Neuronal stem cell (in vitro differentiated cells): ENCODE measurements around the gene APAF1.
"Not testable (repeated sequence)": the region's sequence is repeated elsewhere in the genome, so short reads cannot be mapped to it uniquely, and the experiment has no call there.

Experiments
- DNase-seq: peaks from one replicate; pipeline ENCODE4 v3.0.0-alpha.2; 2013; ENCODE audit warnings: low spot score
- H2AFZ ChIP-seq: one replicate; pipeline ENCODE4 v1.6.1; 2013; ENCODE audit warnings: mild to moderate bottlenecking, low read length, inconsistent platforms
- H2AK5ac ChIP-seq: 2 replicates; pipeline ENCODE4 v1.6.1; 2013; ENCODE audit warnings: low read depth, mild to moderate bottlenecking, inconsistent platforms, low read length, moderate library complexity, mixed read lengths
- H2BK120ac ChIP-seq: 2 replicates; pipeline ENCODE4 v1.6.1; 2013; ENCODE audit warnings: low read depth, mild to moderate bottlenecking, inconsistent platforms, low read length, moderate library complexity, mixed read lengths
- H2BK12ac ChIP-seq: one replicate; pipeline ENCODE4 v1.6.1; 2013; ENCODE audit warnings: low read length, inconsistent platforms
- H2BK15ac ChIP-seq: 2 replicates; pipeline ENCODE4 v1.6.1; 2013; ENCODE audit warnings: mild to moderate bottlenecking, low read length, inconsistent platforms, mixed read lengths
- H2BK5ac ChIP-seq: one replicate; pipeline ENCODE4 v1.6.1; 2013; ENCODE audit warnings: inconsistent platforms, mild to moderate bottlenecking, low read length, moderate library complexity
- H3K14ac ChIP-seq: one replicate; pipeline ENCODE4 v1.6.1; 2013; ENCODE audit warnings: low read length, inconsistent platforms
- H3K18ac ChIP-seq: 2 replicates; pipeline ENCODE4 v1.6.1; 2013; ENCODE audit warnings: low read length, inconsistent platforms
- H3K23ac ChIP-seq: 2 replicates; pipeline ENCODE4 v1.6.1; 2013; ENCODE audit warnings: low read depth, mild to moderate bottlenecking, mixed read lengths, low read length, inconsistent platforms; ENCODE audit not compliant: poor library complexity
- H3K27ac ChIP-seq: replicated peaks from 3 replicates; pipeline ENCODE4 v1.5.1; 2013; ENCODE audit warnings: low read length, inconsistent platforms
- H3K27me3 ChIP-seq, 3 experiments: 2 replicates each; pipeline ENCODE4 v1.6.1; 2013; ENCODE audit warnings: low read length in 3 of 3, mild to moderate bottlenecking in 2 of 3, inconsistent platforms in 1 of 3, low read depth in 1 of 3, mixed read lengths in 1 of 3, moderate library complexity in 1 of 3; ENCODE audit not compliant: control insufficient read depth in 3 of 3, insufficient read depth in 3 of 3
- H3K36me3 ChIP-seq, 2 donors: replicated peaks in 1 of 2; 2 replicates each; pipeline ENCODE4 v1.6.1; 2013; ENCODE audit warnings: low read length in 2 of 2; ENCODE audit not compliant: control insufficient read depth in 2 of 2, insufficient read depth in 2 of 2
- H3K4ac ChIP-seq: 2 replicates; pipeline ENCODE4 v1.6.1; 2013; ENCODE audit warnings: inconsistent platforms, mild to moderate bottlenecking, low read length, moderate library complexity
- H3K4me1 ChIP-seq, 2 donors: 1 replicate in 1 of 2; 2 replicates in 1 of 2; pipeline ENCODE4 v1.6.1; 2013; ENCODE audit warnings: low read length in 2 of 2, low read depth in 1 of 2; ENCODE audit not compliant: control insufficient read depth in 2 of 2, insufficient read depth in 1 of 2
- H3K4me2 ChIP-seq: one replicate; pipeline ENCODE4 v1.6.1; 2013; ENCODE audit warnings: mild to moderate bottlenecking, low read length, inconsistent platforms; ENCODE audit not compliant: insufficient read depth, poor library complexity, severe bottlenecking
- H3K4me3 ChIP-seq, 2 donors: 2 replicates each; pipeline ENCODE4 v1.5.1; 2013; ENCODE audit warnings: low read length in 2 of 2, mild to moderate bottlenecking in 2 of 2, inconsistent platforms in 1 of 2, moderate library complexity in 1 of 2
- H3K79me1 ChIP-seq: one replicate; pipeline ENCODE4 v1.6.1; 2013; ENCODE audit warnings: low read depth, mild to moderate bottlenecking, inconsistent platforms, low read length, moderate library complexity
- H3K9ac ChIP-seq: one replicate; pipeline ENCODE4 v1.6.1; 2013; ENCODE audit warnings: mild to moderate bottlenecking, low read depth, low read length, inconsistent platforms; ENCODE audit not compliant: poor library complexity
- H3K9me3 ChIP-seq, 2 donors: replicated peaks in 1 of 2; 2 replicates each; pipeline versions ENCODE3 to v1.6.1; 2013; ENCODE audit warnings: low read length in 2 of 2, mild to moderate bottlenecking in 2 of 2, inconsistent platforms in 1 of 2, low read depth in 1 of 2, mixed read lengths in 1 of 2, moderate library complexity in 1 of 2; ENCODE audit not compliant: control insufficient read depth in 2 of 2, insufficient read depth in 1 of 2
- H4K8ac ChIP-seq: one replicate; pipeline ENCODE4 v1.6.1; 2013; ENCODE audit warnings: low read depth, mild to moderate bottlenecking, inconsistent platforms, low read length, moderate library complexity
- H4K91ac ChIP-seq: one replicate; pipeline ENCODE4 v1.6.1; 2013; ENCODE audit warnings: low read length, low read depth, mild to moderate bottlenecking, inconsistent platforms; ENCODE audit not compliant: poor library complexity
- WGBS, 2 donors: extraction: QIAGEN DNeasy Blood & Tissue Kit; methylation state at CpG; one replicate each; pipeline ENCODE4 v1.1.7; 2013; ENCODE audit warnings: missing lambda C conversion rate in 2 of 2, mixed read lengths in 1 of 2; ENCODE audit not compliant: insufficient read length in 2 of 2, insufficient replicate concordance in 1 of 2; ENCODE audit errors: extremely low coverage in 2 of 2; 5-methylcytosine and 5-hydroxymethylcytosine counted together

The APAF1 gene

GRCh38 chr12:98642801-98643200, 2.3 kb upstream of the APAF1 start:
- H4K8ac ChIP-seq, H3K9ac ChIP-seq, H2BK15ac ChIP-seq, DNase-seq, H3K27me3 ChIP-seq, H2BK5ac ChIP-seq, H3K4me2 ChIP-seq, H2BK12ac ChIP-seq, H3K4me1 ChIP-seq, H2BK120ac ChIP-seq, H3K18ac ChIP-seq, H3K79me1 ChIP-seq, H3K23ac ChIP-seq, H3K27ac ChIP-seq, H4K91ac ChIP-seq, H2AK5ac ChIP-seq, H2AFZ ChIP-seq, H3K14ac ChIP-seq, H3K4ac ChIP-seq, H3K9me3 ChIP-seq: not testable (repeated sequence)
- peaks cover 0 to 47% of the 10 kb centered on the region in 2 donors for H3K36me3 ChIP-seq
- no CpG with 5 or more reads among the region's 5 CpGs for WGBS, 2 donors
- peak overlapping the region in 1 of 2 donors; percentile 90 for H3K4me3 ChIP-seq

DNA sequence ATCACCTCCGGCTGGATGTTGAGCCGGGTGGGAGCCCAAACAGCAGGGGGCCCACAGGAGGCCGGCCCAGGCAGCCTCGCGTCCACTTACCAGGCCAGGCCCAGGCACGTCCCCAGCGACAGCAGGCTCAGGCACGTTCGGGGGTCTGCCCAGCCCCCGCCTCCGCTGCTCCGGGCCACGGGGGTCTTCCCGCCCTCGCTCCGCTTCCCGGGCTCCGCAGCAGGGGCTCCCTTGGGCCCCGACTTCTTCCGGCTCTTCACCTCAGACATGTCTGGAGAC, 718 bp upstream of the APAF1 start:
- Histone ChIP-seq H2BK12ac (no peak overlapping the region), H3K9me3 (peaks cover 0 to 5% of the 10 kb centered on the region in 2 donors), H4K91ac (no peak overlapping the region), H3K4me1 (no peaks in the 10 kb centered on the region), H2BK120ac (no peak overlapping the region), H3K9ac (peak overlapping the region; percentile 92), H3K23ac (peak overlapping the region; percentile 93), H3K4me3 (peak overlapping the region; percentile 90 to 99), H4K8ac (no peak overlapping the region), H2AFZ (peak overlapping the region; percentile 85), H3K4ac (no peak overlapping the region), H3K36me3 (peaks cover 1 to 49% of the 10 kb centered on the region in 2 donors), H2BK15ac (peak overlapping the region; percentile 89), H3K27ac (peak overlapping the region; percentile 99), H2BK5ac (peak overlapping the region; percentile 98), H3K14ac (peak overlapping the region; percentile 94), H3K79me1 (peaks cover 2% of the 10 kb centered on the region), H3K27me3 (no peaks in the 10 kb centered on the region), H3K18ac (peak overlapping the region; percentile 97), H3K4me2 (peak overlapping the region; percentile 57), H2AK5ac (peak overlapping the region; percentile 84)
- WGBS, 2 donors: no CpG with 5 or more reads among the region's 20 CpGs
- no peak for DNase-seq

DNA sequence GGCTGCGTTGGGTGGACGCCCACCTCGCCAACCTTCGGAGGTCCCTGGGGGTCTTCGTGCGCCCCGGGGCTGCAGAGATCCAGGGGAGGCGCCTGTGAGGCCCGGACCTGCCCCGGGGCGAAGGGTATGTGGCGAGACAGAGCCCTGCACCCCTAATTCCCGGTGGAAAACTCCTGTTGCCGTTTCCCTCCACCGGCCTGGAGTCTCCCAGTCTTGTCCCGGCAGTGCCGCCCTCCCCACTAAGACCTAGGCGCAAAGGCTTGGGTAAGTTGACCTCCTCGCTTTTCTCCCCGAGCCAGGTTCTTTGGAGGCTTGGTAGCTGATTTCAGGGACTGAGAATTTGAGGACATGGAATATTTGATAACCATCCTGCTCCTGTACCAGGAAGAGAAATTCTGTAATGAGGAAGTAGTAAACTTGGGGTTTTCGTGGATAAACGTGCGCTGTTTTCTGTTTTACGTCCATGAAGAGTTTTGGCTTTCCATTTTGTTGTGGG, 530 bp downstream of the APAF1 start:
- peak; percentile 18 for DNase-seq
- no peaks in the 10 kb centered on the region for H3K4me1 ChIP-seq
- peak overlapping the region; percentile 91 for H2BK5ac ChIP-seq
- peak overlapping the region; percentile 56 for H3K14ac ChIP-seq
- peak overlapping the region; percentile 52 for H3K4me2 ChIP-seq
- peak overlapping the region; percentile 90 for H3K9ac ChIP-seq
- peak overlapping the region; percentile 74 for H3K27ac ChIP-seq
- H3K18ac ChIP-seq: peak overlapping the region; percentile 97
- peaks cover 0 to 5% of the 10 kb centered on the region in 2 donors for H3K9me3 ChIP-seq
- H4K8ac ChIP-seq: no peak overlapping the region
- H3K23ac ChIP-seq: peak overlapping the region; percentile 80
- H3K27me3 ChIP-seq: no peaks in the 10 kb centered on the region
- no peak overlapping the region for H3K4ac ChIP-seq
- no peak overlapping the region for H2BK120ac ChIP-seq
- peak overlapping the region; percentile 47 for H2AK5ac ChIP-seq
- peaks cover 6 to 52% of the 10 kb centered on the region in 2 donors for H3K36me3 ChIP-seq
- H3K4me3 ChIP-seq: peak overlapping the region; percentile 90 to 99
- no CpG with 5 or more reads among the region's 24 CpGs for WGBS, 2 donors
- H2BK12ac ChIP-seq: no peak overlapping the region
- H3K79me1 ChIP-seq: peaks cover 2% of the 10 kb centered on the region
- no peak overlapping the region for H4K91ac ChIP-seq
- H2AFZ ChIP-seq: peak overlapping the region; percentile 98
- no peak overlapping the region for H2BK15ac ChIP-seq

DNA sequence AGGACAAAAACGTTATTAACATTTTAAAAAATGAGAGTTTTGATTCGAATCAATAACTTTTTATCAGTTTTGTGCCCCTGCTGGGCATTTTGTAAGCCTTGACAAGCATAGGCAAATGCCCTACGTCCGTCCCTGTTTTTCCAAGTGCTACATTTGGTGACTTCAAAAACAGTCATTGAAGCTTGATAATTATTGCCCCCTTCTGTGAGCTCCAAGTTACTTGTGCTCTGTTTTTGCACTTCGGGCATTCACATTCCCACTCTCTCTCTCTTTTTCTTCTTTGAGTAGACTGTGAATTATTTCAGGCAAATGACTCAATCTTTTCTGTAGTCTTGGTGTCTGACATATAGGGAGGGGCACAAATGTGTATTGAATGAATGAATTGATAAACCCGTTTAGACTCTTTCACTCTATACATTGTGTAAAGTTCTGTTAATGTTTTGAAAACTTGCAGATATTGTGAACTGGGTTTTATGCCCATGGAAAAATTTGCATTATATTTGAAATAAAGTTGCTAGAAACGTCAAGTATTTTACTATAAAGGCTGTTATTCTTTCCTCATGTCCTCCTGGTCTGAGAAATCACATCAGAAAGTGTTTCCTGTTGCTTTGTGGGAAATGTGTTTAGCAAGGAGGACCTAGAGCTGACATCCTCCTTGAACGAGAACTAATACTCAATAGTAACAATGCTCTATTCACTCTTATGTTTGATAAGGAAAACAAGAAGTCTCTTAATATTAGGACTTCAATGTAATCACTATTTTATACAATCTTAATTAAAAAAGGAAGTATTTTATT, 1.4 kb downstream of the APAF1 start:
- H2BK120ac ChIP-seq: no peak overlapping the region
- no peak overlapping the region for H2BK12ac ChIP-seq
- no CpG with 5 or more reads among the region's 8 CpGs for WGBS, 2 donors
- H2AFZ ChIP-seq: no peak overlapping the region
- no peak overlapping the region for H2AK5ac ChIP-seq
- H2BK5ac ChIP-seq: no peak overlapping the region
- H3K4me3 ChIP-seq: peak overlapping the region in 1 of 2 donors; percentile 90
- DNase-seq: no peak
- peak overlapping the region; percentile 42 for H3K4me2 ChIP-seq
- peaks cover 2% of the 10 kb centered on the region for H3K79me1 ChIP-seq
- no peak overlapping the region for H3K14ac ChIP-seq
- H3K4ac ChIP-seq: no peak overlapping the region
- H3K9ac ChIP-seq: no peak overlapping the region
- no peak overlapping the region for H3K27ac ChIP-seq
- H3K36me3 ChIP-seq: peaks cover 6 to 53% of the 10 kb centered on the region in 2 donors
- no peak overlapping the region for H3K23ac ChIP-seq
- no peaks in the 10 kb centered on the region for H3K27me3 ChIP-seq
- H4K91ac ChIP-seq: no peak overlapping the region
- no peak overlapping the region for H2BK15ac ChIP-seq
- H3K4me1 ChIP-seq: no peaks in the 10 kb centered on the region
- H3K18ac ChIP-seq: no peak overlapping the region
- H3K9me3 ChIP-seq: peaks cover 0 to 4% of the 10 kb centered on the region in 2 donors
- H4K8ac ChIP-seq: no peak overlapping the region
